ENCODE results near the gene METTL25B.

Gene METTL25B

GRCh38 chr1:156726549-156727226 is 1.6 kb upstream of the METTL25B start:
- DNase-seq (ENCODE audit: low read depth in 2 of 2): no peak

- DNase-seq (ENCODE audit: low read depth in 2 of 2): no peak
Measured at GRCh38 chr1:156727492-156727891, 777 bp upstream of the METTL25B start.

GRCh38 chr1:156728599-156729462 is 562 bp downstream of the METTL25B start, which contains the start of gene ISG20L2:
Gene ISG20L2, minus strand, starts transcription at chr1:156728766. Its CDS starts 1,114 bp downstream, at chr1:156727652.
- peak; percentile 79 to 83 for DNase-seq (ENCODE audit: low read depth in 2 of 2)

GRCh38 chr1:156733989-156734584 is 5.8 kb downstream of the METTL25B start:
- DNase-seq (ENCODE audit: low read depth in 2 of 2): no peak

- DNase-seq (ENCODE audit: low read depth in 2 of 2): no peak
Measured at GRCh38 chr1:156738407-156738806, 10.1 kb downstream of the METTL25B start.

- no peak for DNase-seq (ENCODE audit: low read depth in 2 of 2)
Measured at GRCh38 chr1:156738916-156739315, 10.6 kb downstream of the METTL25B start.

GRCh38 chr1:156740237-156740740 is 12.0 kb downstream of the METTL25B start:
- DNase-seq (ENCODE audit: low read depth in 2 of 2): no peak

GRCh38 chr1:156740741-156741480 is 12.6 kb downstream of the METTL25B start, which contains the start of gene MRPL24:
Gene MRPL24, minus strand, starts transcription at chr1:156741088. Its CDS starts 2,384 bp downstream, at chr1:156738704.
- DNase-seq (ENCODE audit: low read depth in 2 of 2): peak; percentile 83 to 92

GRCh38 chr1:156741481-156741983 is 13.3 kb downstream of the METTL25B start:
- DNase-seq (ENCODE audit: low read depth in 2 of 2): no peak

GRCh38 chr1:156742017-156742416 is 13.7 kb downstream of the METTL25B start:
- DNase-seq (ENCODE audit: low read depth in 2 of 2): no peak

GRCh38 chr1:156742801-156743200 is 14.5 kb downstream of the METTL25B start:
- no peak for DNase-seq (ENCODE audit: low read depth in 2 of 2)

GRCh38 chr1:156743367-156744302 is 15.4 kb downstream of the METTL25B start:
- no peak for DNase-seq (ENCODE audit: low read depth in 2 of 2)

- no peak for DNase-seq (ENCODE audit: low read depth in 2 of 2)
Measured at GRCh38 chr1:156744344-156744743, 16.1 kb downstream of the METTL25B start.

GRCh38 chr1:156744786-156745419 is 16.6 kb downstream of the METTL25B start:
- no peak for DNase-seq (ENCODE audit: low read depth in 2 of 2)

- DNase-seq (ENCODE audit: low read depth in 2 of 2): no peak
Measured at GRCh38 chr1:156745881-156746280, 17.6 kb downstream of the METTL25B start.

- DNase-seq (ENCODE audit: low read depth in 2 of 2): no peak
Measured at GRCh38 chr1:156746406-156746727, 18.1 kb downstream of the METTL25B start.

GRCh38 chr1:156746728-156747631 is 18.7 kb downstream of the METTL25B start:
- DNase-seq (ENCODE audit: low read depth in 2 of 2): no peak

- DNase-seq (ENCODE audit: low read depth in 2 of 2): no peak
Measured at GRCh38 chr1:156747742-156748669, 19.7 kb downstream of the METTL25B start.
